Upper lobe of left lung (tissue), 6 donors: ENCODE measurements around the gene UTP15. TPM values are rescaled to one million over a fixed set of nuclear protein-coding genes. Genes with fewer than 3 reads are reported as not detected.
A peak's percentile ranks its signal among the peaks of the same experiment; 100 is the strongest.

Experiments
- ATAC-seq, 2 donors: fragments of 200-7000 bp; cut with Tn5 transposase; one replicate each; pipeline ENCODE4 v1.9.1; 2022; ENCODE audit warnings: mild to moderate bottlenecking in 2 of 2, moderate library complexity in 2 of 2; ENCODE audit not compliant: low FRiP score in 2 of 2
- DNase-seq, 2 donors: peaks; one replicate each; pipeline ENCODE4 v3.0.0-alpha.2; 2019 to 2020
- H3K27ac ChIP-seq, 4 donors: fragments of 200-600 bp; sonication (generic); one replicate each; pipeline ENCODE4 v1.5.1; 2016 to 2019
- H3K27me3 ChIP-seq, 4 donors: fragments of 200-600 bp; sonication (generic); one replicate each; pipeline ENCODE4 v1.5.1; 2017 to 2019
- H3K36me3 ChIP-seq, 4 donors: fragments of 200-600 bp; sonication (generic); one replicate each; pipeline ENCODE4 v1.5.1; 2016 to 2019
- H3K4me1 ChIP-seq, 4 donors: fragments of 200-600 bp; sonication (generic); one replicate each; pipeline ENCODE4 v1.5.1; 2018 to 2019
- H3K4me3 ChIP-seq, 4 donors: fragments of 200-600 bp; sonication (generic); one replicate each; pipeline ENCODE4 v1.5.1; 2017 to 2019; ENCODE audit warnings: mild to moderate bottlenecking in 2 of 4, moderate library complexity in 1 of 4
- H3K9me3 ChIP-seq, 4 donors: fragments of 200-600 bp; sonication (generic); one replicate each; pipeline ENCODE4 v1.5.1; 2018 to 2019
- CTCF ChIP-seq, 6 experiments: fragments of 450-650 bp in 4 of 6; fragments of 200-600 bp in 2 of 6; sonication (generic) in 2 of 6; IDR thresholded peaks; one replicate each; pipeline ENCODE4 v1.5.1; 2016 to 2019; ENCODE audit warnings: antibody characterized with exemption in 6 of 6
- EP300 ChIP-seq, 4 donors: sonication (generic); formaldehyde crosslinking; IDR thresholded peaks; one replicate each; pipeline ENCODE4 v1.5.1; 2017; ENCODE audit warnings: antibody characterized with exemption in 4 of 4, control low read depth in 2 of 4
- POLR2A ChIP-seq, 4 donors: fragments of 450-650 bp; IDR thresholded peaks; one replicate each; pipeline ENCODE4 v1.5.1; 2016 to 2017; ENCODE audit warnings: antibody characterized with exemption in 4 of 4, mild to moderate bottlenecking in 2 of 4
- POLR2AphosphoS5 ChIP-seq, 2 donors: sonication (generic); formaldehyde crosslinking; IDR thresholded peaks; one replicate each; pipeline ENCODE4 v1.5.1; 2017; ENCODE audit warnings: antibody characterized with exemption in 2 of 2
- WGBS, 2 donors: methylation state at CpG; one replicate each; pipeline ENCODE4 v1.1.5; 2017 to 2018; 5-methylcytosine and 5-hydroxymethylcytosine counted together
- total RNA-seq, 6 donors: library from RNA; depleted of rRNA in 4 of 6; stranded (reverse); fragments of >200 nt in 4 of 6; gene quantifications; one replicate each; pipeline versions ENCODE4 v1.1.0 to v1.2.1, GENCODE V29; 2016 to 2021
- donor health status: DM: no; HTN: no; CAD: no; lungs with moderate emphysema.
- donor health status: DM: no; HTN: yes; CAD: no; lungs with severe emphysema.

The UTP15 gene
- total RNA-seq, 6 donors from 2014 or later = 8.8 to 28.6 (median 16.5) TPM

GRCh38 chr5:73544429-73545402 lies 20.8 kb upstream of the UTP15 start:
- H3K9me3 ChIP-seq = no peaks in the 10 kb centered on the region
- WGBS, 2 donors = 47 to 52% methylated on average over 9 of the region's 9 CpGs

GRCh38 chr5:73545403-73545779 lies 20.2 kb upstream of the UTP15 start:
- WGBS, 2 donors = 70 to 94% methylated on average over 1 of the region's 1 CpG
- no peaks in the 10 kb centered on the region for H3K27me3 ChIP-seq
- H3K4me3 ChIP-seq = no peak overlapping the region
- H3K4me1 ChIP-seq = peaks cover 15 to 40% (median 24%) of the 10 kb centered on the region in 4 donors
- H3K36me3 ChIP-seq = no peaks in the 10 kb centered on the region
- peak overlapping the region in 2 of 4 donors; percentile 75 to 79 for H3K27ac ChIP-seq
- TF ChIP-seq POLR2AphosphoS5 (IDR thresholded peaks at IDR 0.05) (no peak), POLR2A (IDR thresholded peaks at IDR 0.05) (no peak), EP300 (IDR thresholded peaks at IDR 0.05) (no peak), CTCF (IDR thresholded peaks at IDR 0.05) (no peak)
- no peak for DNase-seq
- no peaks in the 10 kb centered on the region for H3K9me3 ChIP-seq
- no peak for ATAC-seq

More at GRCh38 chr5:73544429-73545402, 20.8 kb upstream of the UTP15 start:
- TF ChIP-seq POLR2A (IDR thresholded peaks at IDR 0.05) = no peak
- peak in 2 of 4 donors; percentile 78 to 90 for TF ChIP-seq EP300 (IDR thresholded peaks at IDR 0.05)
- TF ChIP-seq CTCF (IDR thresholded peaks at IDR 0.05) = no peak
- TF ChIP-seq POLR2AphosphoS5 (IDR thresholded peaks at IDR 0.05) = peak in 1 of 2 donors; percentile 73
- H3K4me1 ChIP-seq = peaks cover 15 to 40% (median 24%) of the 10 kb centered on the region in 4 donors
- no peaks in the 10 kb centered on the region for H3K36me3 ChIP-seq
- peak in 1 of 2 donors; percentile 76 for DNase-seq
- peak; percentile 40 to 56 for ATAC-seq
- no peak overlapping the region for H3K4me3 ChIP-seq
- no peaks in the 10 kb centered on the region for H3K27me3 ChIP-seq
- H3K27ac ChIP-seq = peak overlapping the region in 3 of 4 donors; percentile 9 to 79 (median 75)

- H3K27ac ChIP-seq = no peak overlapping the region
- no peaks in the 10 kb centered on the region for H3K9me3 ChIP-seq
- 87 to 100% methylated on average over 1 of the region's 1 CpG for WGBS, 2 donors
- no peaks in the 10 kb centered on the region for H3K27me3 ChIP-seq
- H3K36me3 ChIP-seq = peaks cover 18 to 35% (median 22%) of the 10 kb centered on the region in 4 donors
- H3K4me3 ChIP-seq = no peak overlapping the region
- peaks cover 0 to 4% (median 3%) of the 10 kb centered on the region in 4 donors for H3K4me1 ChIP-seq
- no peak for ATAC-seq
- DNase-seq = no peak
- TF ChIP-seq POLR2A (IDR thresholded peaks at IDR 0.05) = no peak
- no peak for TF ChIP-seq POLR2AphosphoS5 (IDR thresholded peaks at IDR 0.05)
- TF ChIP-seq CTCF (IDR thresholded peaks at IDR 0.05) = no peak
- no peak for TF ChIP-seq EP300 (IDR thresholded peaks at IDR 0.05)
Observed at GRCh38 chr5:73550016-73550415, 15.5 kb upstream of the UTP15 start.

GRCh38 chr5:73552642-73553041 lies 12.9 kb upstream of the UTP15 start:
- Histone ChIP-seq H3K27me3 (no peaks in the 10 kb centered on the region), H3K4me3 (no peak overlapping the region), H3K9me3 (no peaks in the 10 kb centered on the region), H3K27ac (no peak overlapping the region), H3K4me1 (no peaks in the 10 kb centered on the region), H3K36me3 (peaks cover 25 to 60% (median 31%) of the 10 kb centered on the region in 4 donors)
- ATAC-seq (no peak), DNase-seq (no peak)
- TF ChIP-seq EP300 (IDR thresholded peaks at IDR 0.05) (no peak), CTCF (IDR thresholded peaks at IDR 0.05) (no peak), POLR2AphosphoS5 (IDR thresholded peaks at IDR 0.05) (no peak), POLR2A (IDR thresholded peaks at IDR 0.05) (no peak)
